SK-N-SH treated with all-trans-retinoic acid at 6 μM for 48 hours (cell line): ENCODE results near the gene AFAP1.

Experiments
- ATAC-seq: fragments of 200-7000 bp; cut with Tn5 transposase; 3 replicates; pipeline ENCODE4 v1.9.1; 2020; ENCODE audit warnings: mild to moderate bottlenecking, moderate library complexity
- ARNTL ChIP-seq: fragments of 450-650 bp; formaldehyde crosslinking; IDR thresholded peaks from 2 replicates; pipeline ENCODE4 v1.5.0; 2020; ENCODE audit warnings: low read depth, mild to moderate bottlenecking, moderate library complexity, borderline replicate concordance
- BACH2 ChIP-seq: fragments of 250-450 bp; sonication (Bioruptor Pico); IDR thresholded peaks from 2 replicates; pipeline ENCODE4 v1.9.0; 2021; ENCODE audit warnings: mild to moderate bottlenecking, borderline replicate concordance
- ESRRG ChIP-seq: fragments of 250-450 bp; sonication (Bioruptor Pico); IDR thresholded peaks from 2 replicates; pipeline ENCODE4 v1.6.1; 2021; ENCODE audit warnings: mild to moderate bottlenecking
- GLIS3 ChIP-seq: fragments of 250-450 bp; sonication (Bioruptor Pico); IDR thresholded peaks from 2 replicates; pipeline ENCODE4 v1.5.0; 2020; ENCODE audit warnings: mild to moderate bottlenecking, moderate library complexity
- ISL1 ChIP-seq: fragments of 250-450 bp; sonication (Bioruptor Pico); IDR thresholded peaks from 2 replicates; pipeline ENCODE4 v2.1.2; 2022; ENCODE audit warnings: mild to moderate bottlenecking, moderate library complexity
- OSR1 ChIP-seq: fragments of 250-450 bp; sonication (Bioruptor Pico); IDR thresholded peaks from 2 replicates; pipeline ENCODE4 v1.8.0; 2022; ENCODE audit warnings: moderate library complexity, mild to moderate bottlenecking, inconsistent platforms
- PPARA ChIP-seq: fragments of 250-450 bp; sonication (Bioruptor Pico); IDR thresholded peaks from 2 replicates; pipeline ENCODE4 v1.5.0; 2020; ENCODE audit warnings: mild to moderate bottlenecking, borderline replicate concordance
- RARB ChIP-seq: fragments of 250-450 bp; sonication (Bioruptor Pico); IDR thresholded peaks from 2 replicates; pipeline ENCODE4 v1.8.0; 2021; ENCODE audit warnings: mild to moderate bottlenecking, moderate library complexity
- SNAI2 ChIP-seq: fragments of 250-450 bp; sonication (Bioruptor Pico); IDR thresholded peaks from 2 replicates; pipeline ENCODE4 v1.5.0; 2020; ENCODE audit warnings: mild to moderate bottlenecking, moderate library complexity
- TCF4 ChIP-seq: fragments of 250-450 bp; sonication (Bioruptor Pico); IDR thresholded peaks from 2 replicates; pipeline ENCODE4 v1.8.0; 2021; ENCODE audit warnings: mild to moderate bottlenecking, moderate library complexity, borderline replicate concordance
- TOX ChIP-seq: fragments of 250-450 bp; sonication (Bioruptor Pico); IDR thresholded peaks from 2 replicates; pipeline ENCODE4 v1.8.0; 2021; ENCODE audit warnings: mild to moderate bottlenecking, moderate library complexity, borderline replicate concordance
- ZC3H10 ChIP-seq: fragments of 250-450 bp; sonication (Bioruptor Pico); IDR thresholded peaks from 2 replicates; pipeline ENCODE4 v1.5.1; 2021; ENCODE audit warnings: mild to moderate bottlenecking, moderate library complexity
- ZFP3 ChIP-seq: fragments of 250-450 bp; sonication (Bioruptor Pico); IDR thresholded peaks from 2 replicates; pipeline ENCODE4 v1.5.0; 2020; ENCODE audit warnings: mild to moderate bottlenecking, moderate library complexity
- ZFP30 ChIP-seq: fragments of 450-650 bp; formaldehyde crosslinking; IDR thresholded peaks from 2 replicates; pipeline ENCODE4 v1.5.0; 2022; ENCODE audit warnings: mild to moderate bottlenecking, moderate library complexity
- ZNF565 ChIP-seq: fragments of 450-650 bp; formaldehyde crosslinking; conservative IDR thresholded peaks from 2 replicates; pipeline ENCODE4 v1.5.0; 2020; ENCODE audit warnings: low read depth, mild to moderate bottlenecking, moderate library complexity
- ZNF70 ChIP-seq: fragments of 450-650 bp; formaldehyde crosslinking; IDR thresholded peaks from 2 replicates; pipeline ENCODE4 v1.5.0; 2020; ENCODE audit warnings: mild to moderate bottlenecking, moderate library complexity
- TF ChIP-seq, protein P1 (sequence below): fragments of 250-450 bp; sonication (Bioruptor Pico); IDR thresholded peaks from 2 replicates; pipeline ENCODE4 v1.5.1; 2020; ENCODE audit warnings: low read depth, mild to moderate bottlenecking, moderate library complexity
- TF ChIP-seq, protein P2 (sequence below): fragments of 250-450 bp; sonication (Bioruptor Pico); IDR thresholded peaks from 2 replicates; pipeline ENCODE4 v1.8.0; 2020; ENCODE audit warnings: mild to moderate bottlenecking, moderate library complexity, borderline replicate concordance
- TF ChIP-seq, protein P3 (sequence below): fragments of 250-450 bp; sonication (Bioruptor Pico); IDR thresholded peaks from 2 replicates; pipeline ENCODE4 v1.5.1; 2021; ENCODE audit warnings: mild to moderate bottlenecking, moderate library complexity
- TF ChIP-seq, protein P4 (sequence below): fragments of 250-450 bp; sonication (Bioruptor Pico); IDR thresholded peaks from 2 replicates; pipeline ENCODE4 v1.5.0; 2020; ENCODE audit warnings: mild to moderate bottlenecking, moderate library complexity
- TF ChIP-seq, protein P5 (sequence below): fragments of 250-450 bp; sonication (Bioruptor Pico); IDR thresholded peaks from 2 replicates; pipeline ENCODE4 v1.8.0; 2021; ENCODE audit warnings: low read depth, mild to moderate bottlenecking, moderate library complexity, borderline replicate concordance

Gene AFAP1

DNA sequence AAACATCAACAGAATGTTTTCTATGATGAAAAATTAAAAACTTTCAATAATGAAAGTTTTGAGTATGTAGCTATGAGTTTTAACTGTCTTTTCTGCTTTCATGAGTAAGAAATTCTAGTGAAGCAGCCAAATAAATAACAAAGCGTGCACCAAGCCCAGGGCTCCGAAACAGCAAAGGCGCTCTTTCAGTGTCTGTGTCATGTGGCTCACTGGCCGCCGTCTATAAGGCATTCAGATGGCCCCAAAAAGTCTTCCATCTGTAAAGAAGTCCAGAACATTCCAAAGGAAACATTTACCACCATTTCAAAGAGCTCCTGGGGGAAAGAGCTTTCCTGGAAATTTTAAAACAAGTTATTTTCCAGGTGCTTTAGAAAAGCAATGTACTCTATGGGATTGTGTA lies 139.9 kb downstream of the AFAP1 start (continued):
- TF ChIP-seq, protein P1, sequence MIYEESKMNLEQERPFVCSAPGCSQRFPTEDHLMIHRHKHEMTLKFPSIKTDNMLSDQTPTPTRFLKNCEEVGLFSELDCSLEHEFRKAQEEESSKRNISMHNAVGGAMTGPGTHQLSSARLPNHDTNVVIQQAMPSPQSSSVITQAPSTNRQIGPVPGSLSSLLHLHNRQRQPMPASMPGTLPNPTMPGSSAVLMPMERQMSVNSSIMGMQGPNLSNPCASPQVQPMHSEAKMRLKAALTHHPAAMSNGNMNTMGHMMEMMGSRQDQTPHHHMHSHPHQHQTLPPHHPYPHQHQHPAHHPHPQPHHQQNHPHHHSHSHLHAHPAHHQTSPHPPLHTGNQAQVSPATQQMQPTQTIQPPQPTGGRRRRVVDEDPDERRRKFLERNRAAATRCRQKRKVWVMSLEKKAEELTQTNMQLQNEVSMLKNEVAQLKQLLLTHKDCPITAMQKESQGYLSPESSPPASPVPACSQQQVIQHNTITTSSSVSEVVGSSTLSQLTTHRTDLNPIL (CRISPR knock-in tag): no peak

DNA sequence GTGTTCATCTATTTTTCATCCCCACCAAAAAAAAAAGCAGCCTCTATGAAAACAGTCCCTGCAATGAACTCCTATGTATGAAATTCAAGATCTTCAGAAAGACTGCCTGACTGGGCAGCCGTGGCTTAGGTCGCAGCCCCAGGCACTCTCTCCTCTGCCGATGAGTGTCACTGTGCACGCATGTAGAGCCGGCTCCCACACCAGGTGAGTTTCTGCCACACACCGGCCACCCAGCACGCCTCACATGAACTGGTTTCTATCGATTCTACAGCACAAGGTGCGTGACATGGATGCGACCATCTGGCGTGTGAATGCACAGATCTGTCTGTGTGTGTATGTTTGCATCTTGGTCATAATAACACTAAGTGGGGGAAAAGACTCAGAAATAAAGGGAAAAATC lies 140.4 kb downstream of the AFAP1 start:
- TF ChIP-seq ISL1 (CRISPR knock-in tag) (no peak), ESRRG (CRISPR knock-in tag) (no peak), TOX (CRISPR knock-in tag) (no peak), PPARA (CRISPR knock-in tag) (no peak), SNAI2 (CRISPR knock-in tag) (no peak), ZFP30 (CRISPR knock-in tag) (no peak), ZFP3 (CRISPR knock-in tag) (no peak), ZNF70 (CRISPR knock-in tag) (no peak), ARNTL (CRISPR knock-in tag) (no peak), GLIS3 (no peak), OSR1 (CRISPR knock-in tag) (no peak)
- TF ChIP-seq, protein P2, sequence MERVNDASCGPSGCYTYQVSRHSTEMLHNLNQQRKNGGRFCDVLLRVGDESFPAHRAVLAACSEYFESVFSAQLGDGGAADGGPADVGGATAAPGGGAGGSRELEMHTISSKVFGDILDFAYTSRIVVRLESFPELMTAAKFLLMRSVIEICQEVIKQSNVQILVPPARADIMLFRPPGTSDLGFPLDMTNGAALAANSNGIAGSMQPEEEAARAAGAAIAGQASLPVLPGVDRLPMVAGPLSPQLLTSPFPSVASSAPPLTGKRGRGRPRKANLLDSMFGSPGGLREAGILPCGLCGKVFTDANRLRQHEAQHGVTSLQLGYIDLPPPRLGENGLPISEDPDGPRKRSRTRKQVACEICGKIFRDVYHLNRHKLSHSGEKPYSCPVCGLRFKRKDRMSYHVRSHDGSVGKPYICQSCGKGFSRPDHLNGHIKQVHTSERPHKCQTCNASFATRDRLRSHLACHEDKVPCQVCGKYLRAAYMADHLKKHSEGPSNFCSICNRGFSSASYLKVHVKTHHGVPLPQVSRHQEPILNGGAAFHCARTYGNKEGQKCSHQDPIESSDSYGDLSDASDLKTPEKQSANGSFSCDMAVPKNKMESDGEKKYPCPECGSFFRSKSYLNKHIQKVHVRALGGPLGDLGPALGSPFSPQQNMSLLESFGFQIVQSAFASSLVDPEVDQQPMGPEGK (CRISPR knock-in tag): no peak
- TF ChIP-seq, protein P3, sequence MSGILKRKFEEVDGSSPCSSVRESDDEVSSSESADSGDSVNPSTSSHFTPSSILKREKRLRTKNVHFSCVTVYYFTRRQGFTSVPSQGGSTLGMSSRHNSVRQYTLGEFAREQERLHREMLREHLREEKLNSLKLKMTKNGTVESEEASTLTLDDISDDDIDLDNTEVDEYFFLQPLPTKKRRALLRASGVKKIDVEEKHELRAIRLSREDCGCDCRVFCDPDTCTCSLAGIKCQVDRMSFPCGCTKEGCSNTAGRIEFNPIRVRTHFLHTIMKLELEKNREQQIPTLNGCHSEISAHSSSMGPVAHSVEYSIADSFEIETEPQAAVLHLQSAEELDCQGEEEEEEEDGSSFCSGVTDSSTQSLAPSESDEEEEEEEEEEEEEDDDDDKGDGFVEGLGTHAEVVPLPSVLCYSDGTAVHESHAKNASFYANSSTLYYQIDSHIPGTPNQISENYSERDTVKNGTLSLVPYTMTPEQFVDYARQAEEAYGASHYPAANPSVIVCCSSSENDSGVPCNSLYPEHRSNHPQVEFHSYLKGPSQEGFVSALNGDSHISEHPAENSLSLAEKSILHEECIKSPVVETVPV (CRISPR knock-in tag): no peak
- TF ChIP-seq, protein P4, sequence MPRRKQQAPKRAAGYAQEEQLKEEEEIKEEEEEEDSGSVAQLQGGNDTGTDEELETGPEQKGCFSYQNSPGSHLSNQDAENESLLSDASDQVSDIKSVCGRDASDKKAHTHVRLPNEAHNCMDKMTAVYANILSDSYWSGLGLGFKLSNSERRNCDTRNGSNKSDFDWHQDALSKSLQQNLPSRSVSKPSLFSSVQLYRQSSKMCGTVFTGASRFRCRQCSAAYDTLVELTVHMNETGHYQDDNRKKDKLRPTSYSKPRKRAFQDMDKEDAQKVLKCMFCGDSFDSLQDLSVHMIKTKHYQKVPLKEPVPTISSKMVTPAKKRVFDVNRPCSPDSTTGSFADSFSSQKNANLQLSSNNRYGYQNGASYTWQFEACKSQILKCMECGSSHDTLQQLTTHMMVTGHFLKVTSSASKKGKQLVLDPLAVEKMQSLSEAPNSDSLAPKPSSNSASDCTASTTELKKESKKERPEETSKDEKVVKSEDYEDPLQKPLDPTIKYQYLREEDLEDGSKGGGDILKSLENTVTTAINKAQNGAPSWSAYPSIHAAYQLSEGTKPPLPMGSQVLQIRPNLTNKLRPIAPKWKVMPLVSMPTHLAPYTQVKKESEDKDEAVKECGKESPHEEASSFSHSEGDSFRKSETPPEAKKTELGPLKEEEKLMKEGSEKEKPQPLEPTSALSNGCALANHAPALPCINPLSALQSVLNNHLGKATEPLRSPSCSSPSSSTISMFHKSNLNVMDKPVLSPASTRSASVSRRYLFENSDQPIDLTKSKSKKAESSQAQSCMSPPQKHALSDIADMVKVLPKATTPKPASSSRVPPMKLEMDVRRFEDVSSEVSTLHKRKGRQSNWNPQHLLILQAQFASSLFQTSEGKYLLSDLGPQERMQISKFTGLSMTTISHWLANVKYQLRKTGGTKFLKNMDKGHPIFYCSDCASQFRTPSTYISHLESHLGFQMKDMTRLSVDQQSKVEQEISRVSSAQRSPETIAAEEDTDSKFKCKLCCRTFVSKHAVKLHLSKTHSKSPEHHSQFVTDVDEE: no peak
- no peak for ATAC-seq

DNA sequence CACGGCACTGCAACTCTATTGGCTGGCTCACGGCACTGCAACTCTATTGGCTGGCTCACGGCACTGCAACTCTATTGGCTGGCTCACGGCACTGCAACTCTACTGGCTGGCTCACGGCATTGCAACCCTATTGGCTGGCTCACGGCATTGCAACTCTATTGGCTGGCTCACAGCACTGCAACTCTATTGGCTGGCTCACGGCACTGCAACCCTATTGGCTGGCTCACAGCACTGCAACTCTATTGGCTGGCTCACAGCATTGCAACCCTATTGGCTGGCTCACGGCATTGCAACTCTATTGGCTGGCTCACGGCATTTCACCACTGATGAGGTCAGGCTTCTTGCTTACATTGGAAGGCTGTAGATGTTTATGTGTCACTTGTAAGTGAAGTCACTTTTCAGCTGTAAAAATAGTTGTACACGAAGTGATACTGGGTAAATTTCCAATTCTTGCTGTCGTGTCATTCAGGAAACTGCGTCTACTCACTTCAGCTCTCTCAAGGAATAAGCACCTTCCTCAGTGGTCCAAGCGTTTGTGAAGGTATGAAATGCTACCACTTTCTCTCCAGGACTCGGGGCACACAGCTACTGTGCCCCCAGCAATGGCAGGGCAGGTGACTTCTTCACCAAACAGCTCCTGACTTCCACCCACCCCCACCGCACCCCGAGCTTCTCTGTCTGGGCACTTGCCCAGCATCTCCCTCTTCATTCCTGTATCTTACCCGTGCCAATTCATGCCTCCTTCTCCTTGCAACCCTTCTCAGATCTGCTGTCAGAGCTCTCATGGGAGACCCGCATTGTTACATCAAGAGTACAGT lies 141.3 kb downstream of the AFAP1 start:
- TF ChIP-seq TCF4 (CRISPR knock-in tag): no peak
- TF ChIP-seq, protein P2 (CRISPR knock-in tag): no peak
- TF ChIP-seq ZC3H10 (CRISPR knock-in tag): no peak
- TF ChIP-seq, protein P3 (CRISPR knock-in tag): no peak
- TF ChIP-seq, protein P5, sequence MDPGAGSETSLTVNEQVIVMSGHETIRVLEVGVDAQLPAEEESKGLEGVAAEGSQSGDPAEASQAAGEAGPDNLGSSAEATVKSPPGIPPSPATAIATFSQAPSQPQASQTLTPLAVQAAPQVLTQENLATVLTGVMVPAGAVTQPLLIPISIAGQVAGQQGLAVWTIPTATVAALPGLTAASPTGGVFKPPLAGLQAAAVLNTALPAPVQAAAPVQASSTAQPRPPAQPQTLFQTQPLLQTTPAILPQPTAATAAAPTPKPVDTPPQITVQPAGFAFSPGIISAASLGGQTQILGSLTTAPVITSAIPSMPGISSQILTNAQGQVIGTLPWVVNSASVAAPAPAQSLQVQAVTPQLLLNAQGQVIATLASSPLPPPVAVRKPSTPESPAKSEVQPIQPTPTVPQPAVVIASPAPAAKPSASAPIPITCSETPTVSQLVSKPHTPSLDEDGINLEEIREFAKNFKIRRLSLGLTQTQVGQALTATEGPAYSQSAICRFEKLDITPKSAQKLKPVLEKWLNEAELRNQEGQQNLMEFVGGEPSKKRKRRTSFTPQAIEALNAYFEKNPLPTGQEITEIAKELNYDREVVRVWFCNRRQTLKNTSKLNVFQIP (CRISPR knock-in tag): no peak
- no peak for TF ChIP-seq BACH2 (CRISPR knock-in tag)
- no peak for TF ChIP-seq ZNF565
- TF ChIP-seq OSR1 (CRISPR knock-in tag): no peak
- TF ChIP-seq RARB (CRISPR knock-in tag): no peak
- TF ChIP-seq ZFP30 (CRISPR knock-in tag): no peak
- TF ChIP-seq, all 23 proteins: peak for 0
- no peak for ATAC-seq
